Smooth muscle cell (in vitro differentiated cells): ENCODE results near the gene LIN52. TPM values are rescaled to one million over a fixed set of nuclear protein-coding genes. Genes with fewer than 3 reads are reported as not detected.

ENCODE experiments used
- DNase-seq: peaks from one replicate; lab custom pipeline; 2025; ENCODE audit not compliant: unreplicated experiment; lab: John Stamatoyannopoulos, UW
- H2AFZ ChIP-seq: fragments of 200-600 bp; sonication (generic); 2 replicates; pipeline ENCODE4 v1.6.0; 2016; ENCODE audit warnings: antibody characterized with exemption, low read depth, mild to moderate bottlenecking
- H3F3A ChIP-seq: fragments of 200-600 bp; sonication (generic); 2 replicates; pipeline ENCODE4 v1.6.0; 2017; ENCODE audit warnings: antibody characterized with exemption, low read depth
- H3K27ac ChIP-seq: fragments of 200-600 bp; sonication (generic); 2 replicates; pipeline ENCODE4 v1.5.1; 2016; ENCODE audit warnings: low read depth, mild to moderate bottlenecking
- H3K27me3 ChIP-seq: fragments of 200-600 bp; sonication (generic); 2 replicates; pipeline ENCODE4 v1.6.1; 2016; ENCODE audit warnings: low read depth, mild to moderate bottlenecking
- H3K36me3 ChIP-seq: fragments of 200-600 bp; sonication (generic); 2 replicates; pipeline ENCODE4 v1.5.1; 2016; ENCODE audit warnings: low read depth
- H3K4me1 ChIP-seq: fragments of 200-600 bp; sonication (generic); 2 replicates; pipeline ENCODE4 v1.5.1; 2016; ENCODE audit warnings: low read depth
- H3K4me2 ChIP-seq: fragments of 200-600 bp; sonication (generic); 2 replicates; pipeline ENCODE4 v1.6.0; 2016; ENCODE audit warnings: mild to moderate bottlenecking
- H3K4me3 ChIP-seq: fragments of 200-600 bp; sonication (generic); 2 replicates; pipeline ENCODE4 v1.5.1; 2016; ENCODE audit warnings: mild to moderate bottlenecking
- H3K79me2 ChIP-seq: fragments of 200-600 bp; sonication (generic); 2 replicates; pipeline ENCODE4 v1.6.0; 2016; ENCODE audit warnings: low read depth, mild to moderate bottlenecking
- H3K9ac ChIP-seq: fragments of 200-600 bp; sonication (generic); 2 replicates; pipeline ENCODE4 v1.6.0; 2016; ENCODE audit warnings: low read depth
- H3K9me3 ChIP-seq: fragments of 200-600 bp; sonication (generic); replicated peaks from 2 replicates; pipeline ENCODE4 v1.5.1; 2016; ENCODE audit warnings: low read depth
- H4K20me1 ChIP-seq: fragments of 200-600 bp; sonication (generic); 2 replicates; pipeline ENCODE4 v1.6.0; 2016; ENCODE audit warnings: low read depth
- WGBS: methylation state at CpG from one replicate; pipeline ENCODE4 v1.1.7; 2016; ENCODE audit warnings: low lambda C conversion rate; 5-methylcytosine and 5-hydroxymethylcytosine counted together
- polyA plus RNA-seq: library from polyadenylated mRNA; unstranded; fragments of >200 nt; fragmentation: Nextera tagmentation; extraction: Ambion mirVana; gene quantifications from 2 replicates; pipeline ENCODE4 v1.2.1, GENCODE V29; 2016
- total RNA-seq: library from RNA; depleted of rRNA; stranded (reverse); fragments of >200 nt; gene quantifications from 2 replicates; pipeline ENCODE4 v1.2.3, GENCODE V29; 2014
- TF ChIP-seq, protein P1 (sequence below): fragments of 200-600 bp; sonication (generic); IDR thresholded peaks from 2 replicates; pipeline ENCODE4 v1.5.1; 2017; ENCODE audit warnings: borderline replicate concordance, mild to moderate bottlenecking, antibody characterized with exemption; ENCODE audit not compliant: insufficient read depth, poor library complexity, severe bottlenecking

LIN52 gene
- total and polyA plus RNA-seq, 2 experiments from 2014 or later: 16.1 to 17.8 TPM

DNA sequence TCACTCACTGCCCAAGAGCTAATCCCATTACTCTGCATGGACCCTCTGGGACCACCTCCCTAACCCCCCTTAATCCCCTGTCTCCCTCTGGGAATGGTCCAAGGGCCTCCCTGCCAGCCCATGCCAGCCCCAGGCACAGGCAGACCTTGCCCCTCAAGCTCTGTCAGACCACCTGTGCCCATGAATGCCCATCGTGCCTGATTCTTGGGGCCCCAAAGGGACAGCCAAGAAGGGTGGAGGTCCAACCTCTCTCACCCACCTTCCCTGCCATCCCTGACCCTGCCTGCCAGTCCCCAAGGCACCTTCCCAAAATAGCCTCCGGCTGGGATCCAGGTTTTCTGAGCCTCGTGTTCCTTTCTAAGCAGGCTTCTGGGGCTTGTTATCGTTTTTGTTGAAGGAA is 133.7 kb downstream of the LIN52 start:
- Histone ChIP-seq H2AFZ (no peak overlapping the region), H3K4me2 (no peak overlapping the region), H3K9me3 (no peaks in the 10 kb centered on the region), H3K4me1 (no peaks in the 10 kb centered on the region), H3K27me3 (peaks cover 72% of the 10 kb centered on the region), H3K27ac (no peak overlapping the region), H3K79me2 (no peaks in the 10 kb centered on the region), H3K9ac (no peak overlapping the region), H3F3A (no peaks in the 10 kb centered on the region), H3K4me3 (no peak overlapping the region), H4K20me1 (no peaks in the 10 kb centered on the region), H3K36me3 (no peaks in the 10 kb centered on the region)
- 91% methylated on average over 4 of the region's 4 CpGs for WGBS
- TF ChIP-seq, protein P1, sequence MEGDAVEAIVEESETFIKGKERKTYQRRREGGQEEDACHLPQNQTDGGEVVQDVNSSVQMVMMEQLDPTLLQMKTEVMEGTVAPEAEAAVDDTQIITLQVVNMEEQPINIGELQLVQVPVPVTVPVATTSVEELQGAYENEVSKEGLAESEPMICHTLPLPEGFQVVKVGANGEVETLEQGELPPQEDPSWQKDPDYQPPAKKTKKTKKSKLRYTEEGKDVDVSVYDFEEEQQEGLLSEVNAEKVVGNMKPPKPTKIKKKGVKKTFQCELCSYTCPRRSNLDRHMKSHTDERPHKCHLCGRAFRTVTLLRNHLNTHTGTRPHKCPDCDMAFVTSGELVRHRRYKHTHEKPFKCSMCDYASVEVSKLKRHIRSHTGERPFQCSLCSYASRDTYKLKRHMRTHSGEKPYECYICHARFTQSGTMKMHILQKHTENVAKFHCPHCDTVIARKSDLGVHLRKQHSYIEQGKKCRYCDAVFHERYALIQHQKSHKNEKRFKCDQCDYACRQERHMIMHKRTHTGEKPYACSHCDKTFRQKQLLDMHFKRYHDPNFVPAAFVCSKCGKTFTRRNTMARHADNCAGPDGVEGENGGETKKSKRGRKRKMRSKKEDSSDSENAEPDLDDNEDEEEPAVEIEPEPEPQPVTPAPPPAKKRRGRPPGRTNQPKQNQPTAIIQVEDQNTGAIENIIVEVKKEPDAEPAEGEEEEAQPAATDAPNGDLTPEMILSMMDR: no peak
- DNase-seq: no peak

DNA sequence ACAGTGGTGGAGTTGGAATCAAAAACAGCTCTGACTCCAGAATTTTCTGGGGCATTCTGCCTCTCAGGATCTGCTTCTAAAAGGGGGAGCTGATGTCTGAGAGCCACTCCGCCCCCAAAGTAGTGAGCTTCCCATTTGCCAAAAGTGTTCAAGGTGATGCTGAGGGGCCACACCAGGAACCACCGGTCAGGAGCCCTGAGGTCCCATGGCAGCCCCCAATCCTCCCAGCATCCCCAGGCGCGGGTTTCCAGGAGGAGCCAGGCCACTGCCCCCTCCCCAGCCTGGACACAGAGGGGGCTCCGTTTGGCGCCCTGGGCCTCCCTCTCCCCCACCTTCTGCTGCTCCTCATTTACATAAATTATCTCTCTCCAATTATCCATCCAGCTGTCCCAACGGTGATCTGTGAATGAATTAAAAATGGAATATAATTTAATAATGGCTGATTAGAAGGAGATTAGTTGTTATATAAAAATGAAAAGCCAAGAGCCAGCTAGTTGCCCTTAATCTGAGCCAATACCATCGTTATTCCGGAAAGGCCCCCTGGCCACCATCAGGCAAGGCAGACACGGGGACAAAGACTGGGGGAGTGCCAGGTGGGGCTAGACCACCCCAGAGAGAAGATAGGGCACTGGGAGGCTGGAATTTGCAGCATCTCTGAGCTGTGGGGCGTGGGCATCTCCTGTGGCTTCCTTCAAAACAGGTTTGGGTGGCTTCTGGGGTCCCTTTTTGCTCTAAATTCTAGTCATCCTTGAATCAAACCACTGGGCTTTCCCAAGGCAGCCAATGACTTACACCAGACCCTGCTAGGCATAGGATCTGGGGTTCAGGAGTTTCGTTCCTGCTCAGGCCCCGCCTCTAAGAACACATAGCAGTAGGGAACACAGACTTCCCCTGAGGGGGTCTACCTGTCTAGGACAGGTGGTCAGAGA is 134.8 kb downstream of the LIN52 start:
- H3K9me3 ChIP-seq: no peaks in the 10 kb centered on the region
- no peak overlapping the region for H3K4me2 ChIP-seq
- DNase-seq: no peak
- no peaks in the 10 kb centered on the region for H4K20me1 ChIP-seq
- H3K4me3 ChIP-seq: no peak overlapping the region
- TF ChIP-seq, protein P1: no peak
- no peak overlapping the region for H2AFZ ChIP-seq
- 86% methylated on average over 13 of the region's 13 CpGs for WGBS
- no peaks in the 10 kb centered on the region for H3K36me3 ChIP-seq
- H3K79me2 ChIP-seq: no peaks in the 10 kb centered on the region
- peaks cover 68% of the 10 kb centered on the region for H3K27me3 ChIP-seq
- H3K9ac ChIP-seq: no peak overlapping the region
- H3K27ac ChIP-seq: no peak overlapping the region
- H3F3A ChIP-seq: no peaks in the 10 kb centered on the region
- no peaks in the 10 kb centered on the region for H3K4me1 ChIP-seq

DNA sequence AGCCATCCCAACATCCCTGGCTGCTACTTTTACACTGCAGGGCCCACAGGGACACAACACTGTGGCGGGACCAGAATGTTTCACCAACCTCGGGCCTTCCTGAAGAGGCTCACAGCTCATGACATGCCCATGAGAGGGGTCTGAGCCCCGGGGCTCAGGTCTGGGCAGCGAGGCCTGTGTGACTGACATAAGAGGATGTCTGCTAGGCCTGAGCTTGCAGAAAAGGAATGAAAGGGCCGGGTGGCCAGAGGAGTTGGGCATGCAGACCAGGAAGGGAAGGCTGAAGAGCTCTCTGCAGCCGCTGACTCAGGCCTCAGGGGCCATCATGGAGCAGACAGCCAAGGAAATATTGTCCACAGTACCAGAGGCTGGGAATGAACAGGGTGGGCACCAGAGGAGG is 136.2 kb downstream of the LIN52 start:
- TF ChIP-seq, protein P1: no peak
- WGBS: 86% methylated on average over 6 of the region's 6 CpGs

DNA sequence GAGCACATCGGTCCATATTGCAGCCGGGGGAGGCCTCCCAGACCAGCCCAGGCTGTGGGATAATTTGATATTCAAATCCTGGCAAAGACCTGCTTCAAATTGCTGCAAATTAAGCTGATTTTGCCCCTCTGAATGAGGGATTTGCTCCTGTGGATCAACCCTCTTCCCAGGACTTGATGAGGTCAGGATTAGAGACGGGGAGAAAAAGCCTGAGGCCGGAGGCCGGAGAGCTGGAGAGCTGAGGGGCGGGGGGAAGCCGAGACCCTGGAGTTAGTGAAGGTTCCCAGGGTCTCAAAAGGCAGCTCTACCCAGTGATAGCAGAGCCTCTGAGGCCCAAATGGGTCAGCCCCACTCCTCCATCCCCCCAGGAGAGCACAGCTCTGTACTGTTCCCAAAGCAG is 137.0 kb downstream of the LIN52 start:
- TF ChIP-seq, protein P1: no peak
- no peaks in the 10 kb centered on the region for H3K4me1 ChIP-seq
- no peaks in the 10 kb centered on the region for H3K9me3 ChIP-seq
- H3F3A ChIP-seq: no peaks in the 10 kb centered on the region
- DNase-seq: no peak
- H3K79me2 ChIP-seq: no peaks in the 10 kb centered on the region
- H3K27me3 ChIP-seq: peaks cover 67% of the 10 kb centered on the region
- 90% methylated on average over 7 of the region's 7 CpGs for WGBS
- H3K9ac ChIP-seq: no peak overlapping the region
- H2AFZ ChIP-seq: no peak overlapping the region
- H3K4me3 ChIP-seq: no peak overlapping the region
- no peaks in the 10 kb centered on the region for H4K20me1 ChIP-seq
- no peaks in the 10 kb centered on the region for H3K36me3 ChIP-seq
- H3K27ac ChIP-seq: no peak overlapping the region
- no peak overlapping the region for H3K4me2 ChIP-seq

More for the DNA sequence above, 136.2 kb downstream of the LIN52 start:
- no peak overlapping the region for H3K4me3 ChIP-seq
- no peaks in the 10 kb centered on the region for H3K4me1 ChIP-seq
- H4K20me1 ChIP-seq: no peaks in the 10 kb centered on the region
- H3K36me3 ChIP-seq: no peaks in the 10 kb centered on the region
- DNase-seq: no peak
- H3K4me2 ChIP-seq: no peak overlapping the region
- H3K9ac ChIP-seq: no peak overlapping the region
- peaks cover 72% of the 10 kb centered on the region for H3K27me3 ChIP-seq
- no peaks in the 10 kb centered on the region for H3K79me2 ChIP-seq
- H3K27ac ChIP-seq: no peak overlapping the region
- H3F3A ChIP-seq: no peaks in the 10 kb centered on the region
- no peaks in the 10 kb centered on the region for H3K9me3 ChIP-seq
- no peak overlapping the region for H2AFZ ChIP-seq
